Psoas muscle (tissue), 8 donors: ENCODE data around the gene FKBP5. TPM values are rescaled to one million over a fixed set of nuclear protein-coding genes. Genes with fewer than 3 reads are reported as not detected.

ENCODE experiments used
- ATAC-seq, 4 donors: fragments of 200-7000 bp; cut with Tn5 transposase; one replicate each; pipeline ENCODE4 v1.9.1; 2020; ENCODE audit warnings: moderate library complexity in 3 of 4, mild to moderate bottlenecking in 2 of 4
- DNase-seq, 2 donors: peaks; one replicate each; pipeline ENCODE4 v3.0.0-alpha.2; 2020
- H3K27ac ChIP-seq: fragments of 200-600 bp; one replicate; pipeline ENCODE4 v1.8.0; 2022
- H3K27me3 ChIP-seq, 3 donors: fragments of 200-600 bp in 1 of 3; one replicate each; pipeline versions ENCODE4 v1.6.1 to v1.8.0; 2013 to 2022; ENCODE audit warnings: low read length in 2 of 3, mild to moderate bottlenecking in 2 of 3, moderate library complexity in 1 of 3; ENCODE audit not compliant: insufficient read depth in 3 of 3
- H3K36me3 ChIP-seq, 2 donors: fragments of 200-600 bp in 1 of 2; one replicate each; pipeline versions ENCODE4 v1.6.1 to v1.8.0; 2013 to 2022; ENCODE audit warnings: low read depth in 1 of 2, mild to moderate bottlenecking in 1 of 2, moderate library complexity in 1 of 2; ENCODE audit not compliant: insufficient read depth in 1 of 2
- H3K4me1 ChIP-seq: fragments of 200-600 bp; one replicate; pipeline ENCODE4 v1.8.0; 2022
- H3K4me3 ChIP-seq: fragments of 200-600 bp; one replicate; pipeline ENCODE4 v1.8.0; 2022; ENCODE audit warnings: mild to moderate bottlenecking
- H3K9me3 ChIP-seq: fragments of 200-600 bp; one replicate; pipeline ENCODE4 v1.8.0; 2022
- CTCF ChIP-seq: fragments of 200-600 bp; IDR thresholded peaks from one replicate; pipeline ENCODE4 v1.8.0; 2022; ENCODE audit warnings: antibody characterized with exemption
- WGBS, 3 donors: extraction: QIAGEN DNeasy Blood & Tissue Kit; methylation state at CpG; one replicate each; pipeline versions ENCODE4 v1.1.6 to v1.1.7; 2013; 5-methylcytosine and 5-hydroxymethylcytosine counted together
- intact Hi-C, 2 donors: fragments of 100-400 bp; cut with DNase I; formaldehyde crosslinking; loops; one replicate each; pipeline versions ENCODE4 v1.11.0 to v1.14.2; 2022
- polyA plus RNA-seq, 3 donors: library from polyadenylated mRNA; stranded (reverse); fragments of 200-250 nt; gene quantifications; one replicate each; pipeline ENCODE4 v1.2.3, GENCODE V29; 2013
- total RNA-seq, 4 donors: library from RNA; stranded (reverse); fragmentation: NEBNext Ultra II Directional in 2 of 4; extraction: Animal tissue kit (Norgen Biotek cat#: 25700) in 2 of 4; gene quantifications; one replicate each; pipeline versions ENCODE4 v1.2.1 to v1.2.4, GENCODE V29; 2021 to 2023
- donor health status: healthy with polysubstance abuse.
- donor health status: DM: no; HTN: no; CAD: no; lungs with moderate emphysema.
- donor health status: Bipolar disorder and iron deficiency.
- donor health status: healthy.
- donor health status: DM: yes; HTN: yes; CAD: no.
- donor health status: DM: no; HTN: no; CAD: no.
- donor health status: DM: no; HTN: no; CAD: no.
- donor health status: DM: yes; HTN: yes; CAD: no.

The FKBP5 gene
- total and polyA plus RNA-seq, 7 donors = 56.5 to 1,905 (median 542) TPM

GRCh38 chr6:35724059-35724458 lies 35.3 kb upstream of the FKBP5 start:
- H3K9me3 ChIP-seq = no peaks in the 10 kb centered on the region
- ATAC-seq (no peak), DNase-seq (no peak)
- H3K4me3 ChIP-seq = no peak overlapping the region
- H3K27me3 ChIP-seq = no peaks in the 10 kb centered on the region
- 80 to 93% (median 85%) methylated on average over 4 of the region's 4 CpGs for WGBS, 3 donors
- peaks cover 67% of the 10 kb centered on the region for H3K4me1 ChIP-seq
- TF ChIP-seq CTCF = no peak
- intact Hi-C loops = no loop called here
- H3K36me3 ChIP-seq = no peaks in the 10 kb centered on the region
- H3K27ac ChIP-seq = peak overlapping the region; percentile 99

- no peaks in the 10 kb centered on the region for H3K36me3 ChIP-seq
- intact Hi-C loops = no loop called here
- no peaks in the 10 kb centered on the region for H3K27me3 ChIP-seq
- H3K4me3 ChIP-seq = no peak overlapping the region
- TF ChIP-seq CTCF = no peak
- DNase-seq (no peak), ATAC-seq (no peak)
- peaks cover 63% of the 10 kb centered on the region for H3K4me1 ChIP-seq
- H3K9me3 ChIP-seq = no peaks in the 10 kb centered on the region
- peak overlapping the region; percentile 99 for H3K27ac ChIP-seq
- WGBS, 3 donors = 93 to 97% (median 96%) methylated on average over 2 of the region's 2 CpGs
Measured at GRCh38 chr6:35723587-35723986, 34.9 kb upstream of the FKBP5 start.

GRCh38 chr6:35722121-35722761 lies 33.5 kb upstream of the FKBP5 start:
- Histone ChIP-seq H3K36me3 (no peaks in the 10 kb centered on the region), H3K9me3 (no peaks in the 10 kb centered on the region), H3K4me3 (no peak overlapping the region), H3K27ac (peak overlapping the region; percentile 53), H3K4me1 (peaks cover 56% of the 10 kb centered on the region), H3K27me3 (no peaks in the 10 kb centered on the region)
- ATAC-seq (peak in 2 of 4 donors; percentile 52 to 56), DNase-seq (peak; percentile 53 to 94)
- intact Hi-C loops = no loop called here
- WGBS, 3 donors = 22 to 45% (median 23%) methylated on average over 10 of the region's 10 CpGs
- TF ChIP-seq CTCF = no peak

GRCh38 chr6:35719830-35720733 lies 31.4 kb upstream of the FKBP5 start:
- intact Hi-C loops = loop anchor here in 1 of 2 donors (2.0 kb wide), 1 partner anchor 25 kb away; no protein-coding TSS in a partner anchor

More at GRCh38 chr6:35719830-35720733, 31.4 kb upstream of the FKBP5 start:
- Histone ChIP-seq H3K9me3 (no peaks in the 10 kb centered on the region), H3K4me1 (peaks cover 36% of the 10 kb centered on the region), H3K27ac (peak overlapping the region; percentile 67), H3K4me3 (peak overlapping the region; percentile 46), H3K27me3 (no peaks in the 10 kb centered on the region), H3K36me3 (no peaks in the 10 kb centered on the region)
- DNase-seq (peak; percentile 32 to 70), ATAC-seq (peak in 3 of 4 donors; percentile 28 to 38 (median 28))
- TF ChIP-seq CTCF = no peak
- 22 to 45% (median 31%) methylated on average over 21 of the region's 21 CpGs for WGBS, 3 donors
